Measurements from ENCODE around the gene KIF1C. TPM values are rescaled to one million over a fixed set of nuclear protein-coding genes. Genes with fewer than 3 reads are reported as not detected.

The KIF1C gene
- total and polyA plus RNA-seq, 7 donors, result 204 to 1,039 (median 624) TPM

DNA sequence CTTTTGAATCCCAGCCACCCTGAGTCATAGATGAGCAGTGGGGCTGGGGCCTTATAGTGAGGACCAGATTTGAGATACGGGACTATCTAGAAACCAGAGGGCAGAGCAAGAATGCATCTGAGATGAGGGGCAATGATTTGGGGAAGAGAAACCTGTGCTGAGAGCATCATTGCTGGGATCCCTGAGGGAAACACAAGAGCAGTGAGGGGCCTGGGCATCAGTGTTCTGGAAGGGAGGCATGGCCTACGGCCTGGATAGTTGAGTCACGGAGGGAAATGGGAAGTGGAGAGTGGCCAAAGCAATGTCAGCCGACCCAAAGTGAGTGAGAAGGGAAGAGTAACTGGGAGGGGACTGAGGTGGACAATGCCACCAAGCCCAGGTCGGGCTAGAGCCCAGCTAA is 15.4 kb upstream of the KIF1C start:
- TF ChIP-seq, protein P1, sequence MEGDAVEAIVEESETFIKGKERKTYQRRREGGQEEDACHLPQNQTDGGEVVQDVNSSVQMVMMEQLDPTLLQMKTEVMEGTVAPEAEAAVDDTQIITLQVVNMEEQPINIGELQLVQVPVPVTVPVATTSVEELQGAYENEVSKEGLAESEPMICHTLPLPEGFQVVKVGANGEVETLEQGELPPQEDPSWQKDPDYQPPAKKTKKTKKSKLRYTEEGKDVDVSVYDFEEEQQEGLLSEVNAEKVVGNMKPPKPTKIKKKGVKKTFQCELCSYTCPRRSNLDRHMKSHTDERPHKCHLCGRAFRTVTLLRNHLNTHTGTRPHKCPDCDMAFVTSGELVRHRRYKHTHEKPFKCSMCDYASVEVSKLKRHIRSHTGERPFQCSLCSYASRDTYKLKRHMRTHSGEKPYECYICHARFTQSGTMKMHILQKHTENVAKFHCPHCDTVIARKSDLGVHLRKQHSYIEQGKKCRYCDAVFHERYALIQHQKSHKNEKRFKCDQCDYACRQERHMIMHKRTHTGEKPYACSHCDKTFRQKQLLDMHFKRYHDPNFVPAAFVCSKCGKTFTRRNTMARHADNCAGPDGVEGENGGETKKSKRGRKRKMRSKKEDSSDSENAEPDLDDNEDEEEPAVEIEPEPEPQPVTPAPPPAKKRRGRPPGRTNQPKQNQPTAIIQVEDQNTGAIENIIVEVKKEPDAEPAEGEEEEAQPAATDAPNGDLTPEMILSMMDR (IDR thresholded peaks at IDR 0.05), result no peak
- WGBS, 3 donors, result 60 to 68% (median 61%) methylated on average over 5 of the region's 5 CpGs
- peaks cover 13% of the 10 kb centered on the region for H3K4me1 ChIP-seq
- DNase-seq, result no peak
- no peak overlapping the region for H3K4me3 ChIP-seq
- intact Hi-C loops (cut with DNase I), result loop anchor here in 1 of 2 donors (5.0 kb wide), 2 partner anchors 45 to 80 kb away; no protein-coding TSS in a partner anchor
- no peak for ATAC-seq
- H3K9me3 ChIP-seq, result no peaks in the 10 kb centered on the region
- H3K27me3 ChIP-seq (ENCODE audit: insufficient read depth in 3 of 3, low read length in 2 of 3), result no peaks in the 10 kb centered on the region
- peaks cover 7 to 86% of the 10 kb centered on the region in 2 donors for H3K36me3 ChIP-seq (ENCODE audit: insufficient read depth in 1 of 2, low read depth in 1 of 2)
- no peak overlapping the region for H3K27ac ChIP-seq

DNA sequence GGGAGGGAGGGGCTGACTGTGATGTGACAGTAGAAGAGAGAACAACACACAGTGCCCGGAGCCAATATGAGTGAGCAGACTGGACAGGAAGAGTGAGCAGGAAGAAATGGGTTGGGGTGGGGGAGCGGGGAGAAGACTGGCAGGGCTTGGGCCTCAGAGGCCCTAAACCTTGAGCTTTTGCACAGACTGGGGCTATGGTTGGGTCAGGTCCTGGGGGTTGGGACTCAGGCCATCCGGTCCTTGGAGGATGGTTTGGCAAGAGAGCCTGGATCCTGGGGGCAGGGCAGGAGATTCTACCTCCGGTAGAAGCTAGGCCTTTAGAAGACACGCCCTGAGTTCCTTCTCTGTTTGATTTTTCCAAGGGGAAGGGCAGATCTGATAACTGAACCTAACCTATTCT is 11.3 kb upstream of the KIF1C start:
- ATAC-seq, result no peak

DNA sequence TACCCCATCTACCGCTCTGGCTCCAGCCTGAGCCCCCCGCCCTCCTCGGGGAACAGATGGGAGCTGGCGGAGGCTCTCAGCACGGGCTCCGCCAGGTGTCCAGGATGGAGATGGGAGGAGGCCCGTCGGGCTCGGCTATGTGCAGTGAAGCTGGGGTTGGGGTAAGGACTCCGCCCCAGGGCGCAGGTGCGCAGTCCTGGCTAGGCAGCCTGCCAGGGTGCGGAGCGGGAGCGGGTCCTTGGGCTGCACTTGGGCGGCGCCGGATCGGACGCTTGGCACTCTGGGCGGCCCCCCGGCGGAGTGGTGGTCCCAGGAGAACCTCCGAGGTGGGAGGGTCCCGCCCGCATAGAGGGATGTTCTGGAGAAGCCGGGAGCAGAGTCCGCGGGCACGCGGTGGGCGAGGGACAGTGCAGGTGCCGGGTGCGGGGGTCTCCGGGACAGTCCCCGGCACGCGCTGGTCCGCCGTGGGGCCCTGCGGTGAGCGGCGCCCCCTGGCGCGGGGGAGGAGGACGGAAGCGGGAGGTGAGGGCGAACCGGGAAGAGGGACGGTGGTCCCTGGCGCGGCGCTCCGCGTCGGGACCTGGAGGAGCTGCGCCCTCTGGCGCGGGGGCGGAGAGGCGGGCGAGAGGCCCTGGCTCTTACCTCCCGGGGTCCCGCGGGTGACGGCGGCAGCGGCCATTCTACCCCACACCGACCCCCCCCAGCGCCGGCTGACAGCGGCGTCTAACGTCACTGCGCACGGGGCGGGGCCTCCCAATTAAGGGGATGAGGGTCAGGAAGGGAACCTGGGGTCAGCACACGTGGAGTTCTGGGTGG is 10.6 kb upstream of the KIF1C start, which contains the start of gene CAMTA2:
TSS of gene CAMTA2 (minus strand) at position 725 of the 816 bp plus-strand sequence. CDS start 1,453 bp downstream, outside the sequence.
- peak; percentile 93 to 97 for DNase-seq
- no peaks in the 10 kb centered on the region for H3K27me3 ChIP-seq (ENCODE audit: insufficient read depth in 3 of 3, low read length in 2 of 3)
- H3K27ac ChIP-seq, result peak within 1 kb of the TSS; percentile 97
- TF ChIP-seq, protein P1 (IDR thresholded peaks at IDR 0.05), result peak; percentile 79
- ATAC-seq, result peak; percentile 92 to 96 (median 95)
- H3K9me3 ChIP-seq, result no peaks in the 10 kb centered on the region
- intact Hi-C loops (cut with DNase I), result loop anchor here (2.0 to 5.0 kb wide), 3 partner anchors 45 to 80 kb away; partner anchors contain the start of genes RNF167 (in 1 of the 2) and SLC25A11 (in 1 of the 2)
- whole genome bisulfite sequencing, 3 donors, result 0 to 1% (median 0%) methylated on average over 44 to 78 of the region's 78 CpGs
- peak within 1 kb of the TSS; percentile 94 for H3K4me3 ChIP-seq
- peaks cover 2 to 38% of the 10 kb centered on the region in 2 donors for H3K36me3 ChIP-seq (ENCODE audit: insufficient read depth in 1 of 2, low read depth in 1 of 2)
- peaks cover 20% of the 10 kb centered on the region for H3K4me1 ChIP-seq

More for the DNA sequence above, 11.3 kb upstream of the KIF1C start:
- no peak for DNase-seq
- H3K27me3 ChIP-seq (ENCODE audit: insufficient read depth in 3 of 3, low read length in 2 of 3), result no peaks in the 10 kb centered on the region
- H3K4me1 ChIP-seq, result peaks cover 20% of the 10 kb centered on the region
- WGBS, 3 donors, result 35 to 46% (median 41%) methylated on average over 5 of the region's 5 CpGs
- H3K9me3 ChIP-seq, result no peaks in the 10 kb centered on the region
- H3K36me3 ChIP-seq (ENCODE audit: insufficient read depth in 1 of 2, low read depth in 1 of 2), result peaks cover 2 to 46% of the 10 kb centered on the region in 2 donors
- intact Hi-C loops (cut with DNase I), result loop anchor here (2.0 to 5.0 kb wide), 3 partner anchors 44 to 79 kb away; partner anchors contain the start of genes RNF167 (in 1 of the 2) and SLC25A11 (in 1 of the 2)
- H3K27ac ChIP-seq, result peak overlapping the region; percentile 97
- TF ChIP-seq, protein P1 (IDR thresholded peaks at IDR 0.05), result no peak
- H3K4me3 ChIP-seq, result peak overlapping the region; percentile 94

DNA sequence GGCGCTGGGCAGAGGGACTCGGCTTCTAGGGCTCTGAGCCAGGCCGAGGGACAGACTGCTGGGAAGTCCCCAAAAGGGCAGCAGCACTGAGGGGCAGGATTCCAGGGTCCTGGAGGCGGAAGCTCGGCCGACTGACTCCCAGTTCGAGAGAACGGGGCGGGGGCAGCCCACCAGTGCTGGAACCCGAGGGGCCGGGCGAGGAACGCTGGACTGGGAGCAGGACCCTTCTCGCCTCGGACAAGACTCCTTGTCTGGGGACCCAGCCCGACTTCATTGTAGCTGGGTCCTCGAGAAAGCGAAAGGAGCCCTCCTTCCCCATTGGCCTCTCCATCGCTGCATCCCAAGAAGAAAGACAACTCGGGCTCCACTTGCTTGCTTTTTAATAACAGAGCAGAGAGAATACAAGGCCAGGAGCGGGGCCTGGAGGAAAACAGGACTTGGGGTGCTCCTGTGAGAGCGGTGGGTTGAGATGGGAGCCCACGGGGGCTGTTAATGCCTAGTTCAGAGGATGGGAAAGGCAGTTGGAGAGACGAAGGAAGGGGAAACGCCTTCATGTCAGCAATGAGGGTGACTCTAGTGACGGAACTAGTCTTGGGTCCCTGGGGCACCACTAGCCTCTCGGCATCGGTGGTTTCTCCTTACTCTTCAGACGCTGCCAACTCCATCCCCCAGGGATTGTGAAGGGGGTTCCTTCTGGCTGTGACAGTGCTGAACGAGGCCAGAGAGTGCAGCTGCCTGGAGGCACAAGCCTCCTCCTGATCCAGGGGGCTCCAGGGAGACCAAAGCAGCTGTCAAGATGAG is 9.8 kb upstream of the KIF1C start:
- Histone ChIP-seq H3K27ac (peak overlapping the region; percentile 97), H3K4me3 (peak overlapping the region; percentile 94), H3K36me3 (ENCODE audit: insufficient read depth in 1 of 2, low read depth in 1 of 2) (peaks cover 0 to 30% of the 10 kb centered on the region in 2 donors), H3K4me1 (peaks cover 20% of the 10 kb centered on the region), H3K27me3 (ENCODE audit: insufficient read depth in 3 of 3, low read length in 2 of 3) (no peaks in the 10 kb centered on the region), H3K9me3 (no peaks in the 10 kb centered on the region)
- DNase-seq (peak; percentile 39 to 74), ATAC-seq (peak in 2 of 4 donors; percentile 9 to 33)
- 1 to 2% (median 2%) methylated on average over 27 to 30 of the region's 30 CpGs for WGBS, 3 donors
- TF ChIP-seq, protein P1 (IDR thresholded peaks at IDR 0.05), result no peak
- intact Hi-C loops (cut with DNase I), result loop anchor here (2.0 to 5.0 kb wide), 3 partner anchors 46 to 81 kb away; partner anchors contain the start of genes RNF167 (in 1 of the 2) and SLC25A11 (in 1 of the 2)

Measured in psoas muscle (tissue), 8 donors.